Measurements from ENCODE around the gene SLTM. TPM values are rescaled to one million over a fixed set of nuclear protein-coding genes. Genes with fewer than 3 reads are reported as not detected.
A peak's percentile ranks its signal among the peaks of the same experiment; 100 is the strongest.

SLTM gene
- polyA plus RNA-seq (2013, experiment 1 of 2) = 65.9 TPM
- polyA plus RNA-seq (2013, experiment 2 of 2) = 61.1 TPM

DNA sequence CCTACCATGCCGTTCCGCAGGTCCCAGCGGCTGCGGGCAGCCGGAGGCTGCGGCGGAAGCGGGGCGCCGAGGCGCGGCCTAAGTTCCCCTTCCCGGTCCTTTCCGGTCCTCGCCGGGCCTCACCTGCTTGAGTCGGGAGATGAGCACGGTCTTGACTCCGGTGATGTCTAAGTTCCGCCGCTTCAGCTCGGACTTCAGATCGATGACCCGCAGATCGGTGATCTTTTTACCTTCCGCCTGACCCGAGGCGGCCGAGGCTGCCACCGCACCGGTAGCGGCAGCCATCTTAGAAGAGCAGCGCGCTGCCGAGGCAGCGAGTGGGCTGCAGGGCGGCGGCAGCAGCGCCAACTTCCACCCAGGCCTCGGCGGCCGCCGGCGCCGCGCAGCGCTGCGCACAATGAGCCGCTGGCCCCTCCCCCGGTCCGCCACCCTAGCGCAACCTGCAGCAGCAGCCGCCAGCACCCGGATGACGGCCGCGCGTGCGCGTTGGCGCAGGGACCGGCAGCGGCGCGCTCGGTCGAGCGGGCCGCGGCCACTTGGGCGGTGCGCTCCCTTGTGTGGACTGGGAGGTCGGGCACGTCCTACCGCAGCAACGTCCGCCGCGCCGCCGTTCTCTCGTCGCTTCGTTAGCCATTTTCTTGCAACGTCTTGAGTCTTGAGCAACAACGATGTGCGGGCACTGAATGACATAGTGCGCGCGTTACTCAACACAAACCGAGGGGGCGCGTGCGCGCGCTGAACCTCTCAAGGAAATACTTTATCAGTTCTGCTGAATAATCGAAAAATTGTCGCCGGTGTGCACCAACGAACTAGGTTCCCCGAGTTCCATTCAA is at the start of gene SLTM:
TSS of gene SLTM (minus strand) at position 399 of the 833 bp plus-strand sequence. CDS start at position 285, 114 bp downstream.
- Histone ChIP-seq H3K9me3 (ENCODE audit: control insufficient read depth, low read length) (no peaks in the 10 kb centered on the region), H3K36me3 (ENCODE audit: control insufficient read depth, insufficient read depth, low read length) (peaks cover 24% of the 10 kb centered on the region), H3K4me1 (ENCODE audit: control insufficient read depth, insufficient read depth, low read length, poor library complexity, severe bottlenecking) (peaks cover 3% of the 10 kb centered on the region), H3K27ac (ENCODE audit: low read depth, low read length, severe bottlenecking) (peak within 1 kb of the TSS; percentile 99), H3K4me3 (ENCODE audit: extremely low read depth, insufficient read depth, low read length, poor library complexity, severe bottlenecking) (peak within 1 kb of the TSS; percentile 90)
- 0% methylated on average over 72 to 86 of the region's 101 CpGs for WGBS, 2 experiments (ENCODE audit: insufficient coverage in 2 of 2)

DNA sequence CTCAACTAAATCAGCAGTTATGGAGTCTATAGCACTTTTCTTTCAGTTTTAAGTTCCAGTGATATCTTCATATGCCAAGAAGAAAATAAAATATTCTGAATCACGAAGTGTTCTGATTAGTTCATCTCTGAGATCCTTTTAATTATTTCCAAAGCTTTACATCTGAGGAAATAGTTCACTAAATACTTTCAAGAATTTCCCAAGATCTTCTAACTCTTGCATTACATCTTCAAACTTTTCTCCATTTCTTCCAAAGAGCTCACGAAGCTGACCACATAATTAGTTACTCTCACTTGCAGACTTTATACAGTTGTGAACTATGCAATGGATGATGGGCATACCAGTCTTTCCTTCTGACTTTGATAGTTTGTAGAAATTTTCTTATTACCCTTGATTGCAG is 49.8 kb upstream of the SLTM start:
- Histone ChIP-seq H3K27ac (ENCODE audit: low read depth, low read length, severe bottlenecking) (no peak overlapping the region), H3K9me3 (ENCODE audit: control insufficient read depth, low read length) (no peaks in the 10 kb centered on the region), H3K4me1 (ENCODE audit: control insufficient read depth, insufficient read depth, low read length, poor library complexity, severe bottlenecking) (no peaks in the 10 kb centered on the region), H3K36me3 (ENCODE audit: control insufficient read depth, insufficient read depth, low read length) (no peaks in the 10 kb centered on the region), H3K4me3 (ENCODE audit: extremely low read depth, insufficient read depth, low read length, poor library complexity, severe bottlenecking) (no peak overlapping the region)
- WGBS, 2 experiments (ENCODE audit: insufficient coverage in 2 of 2) = 80 to 87% methylated on average over 1 to 2 of the region's 2 CpGs

DNA sequence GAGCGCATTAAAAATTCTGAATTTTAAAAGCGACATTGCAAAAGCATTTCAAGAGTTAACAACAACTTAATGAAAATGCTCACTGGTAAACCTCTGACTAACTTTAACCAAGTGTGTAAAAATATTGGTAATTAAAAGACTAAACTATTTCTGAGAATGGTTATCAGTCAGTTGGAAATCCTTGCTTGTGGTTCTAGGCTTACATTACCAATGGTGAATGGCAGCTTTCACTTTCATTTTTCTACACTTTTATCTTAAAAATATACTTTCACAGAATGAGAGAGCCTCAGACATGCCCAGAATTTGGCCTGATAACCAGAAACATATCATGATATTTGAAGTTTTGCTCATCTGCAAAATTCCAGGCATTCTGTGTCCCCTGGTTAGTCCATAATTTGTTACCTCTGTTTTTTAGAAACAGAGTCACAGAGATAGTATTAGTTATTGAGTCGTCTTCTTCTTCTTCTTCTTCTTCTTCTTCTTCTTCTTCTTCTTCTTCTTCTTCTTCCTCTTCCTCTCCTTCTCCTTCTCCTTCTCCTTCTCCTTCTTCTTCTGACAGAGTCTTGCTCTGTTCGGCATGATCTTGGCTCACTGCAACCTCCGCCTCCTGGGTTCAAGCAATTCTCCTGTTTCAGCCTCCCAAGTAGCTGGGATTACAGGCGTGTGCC is 48.5 kb upstream of the SLTM start:
- no peaks in the 10 kb centered on the region for H3K9me3 ChIP-seq (ENCODE audit: control insufficient read depth, low read length)
- H3K4me3 ChIP-seq (ENCODE audit: extremely low read depth, insufficient read depth, low read length, poor library complexity, severe bottlenecking) = no peak overlapping the region
- H3K36me3 ChIP-seq (ENCODE audit: control insufficient read depth, insufficient read depth, low read length) = no peaks in the 10 kb centered on the region
- H3K4me1 ChIP-seq (ENCODE audit: control insufficient read depth, insufficient read depth, low read length, poor library complexity, severe bottlenecking) = no peaks in the 10 kb centered on the region
- no peak overlapping the region for H3K27ac ChIP-seq (ENCODE audit: low read depth, low read length, severe bottlenecking)
- 54 to 79% methylated on average over 2 to 3 of the region's 6 CpGs for WGBS, 2 experiments (ENCODE audit: insufficient coverage in 2 of 2)

DNA sequence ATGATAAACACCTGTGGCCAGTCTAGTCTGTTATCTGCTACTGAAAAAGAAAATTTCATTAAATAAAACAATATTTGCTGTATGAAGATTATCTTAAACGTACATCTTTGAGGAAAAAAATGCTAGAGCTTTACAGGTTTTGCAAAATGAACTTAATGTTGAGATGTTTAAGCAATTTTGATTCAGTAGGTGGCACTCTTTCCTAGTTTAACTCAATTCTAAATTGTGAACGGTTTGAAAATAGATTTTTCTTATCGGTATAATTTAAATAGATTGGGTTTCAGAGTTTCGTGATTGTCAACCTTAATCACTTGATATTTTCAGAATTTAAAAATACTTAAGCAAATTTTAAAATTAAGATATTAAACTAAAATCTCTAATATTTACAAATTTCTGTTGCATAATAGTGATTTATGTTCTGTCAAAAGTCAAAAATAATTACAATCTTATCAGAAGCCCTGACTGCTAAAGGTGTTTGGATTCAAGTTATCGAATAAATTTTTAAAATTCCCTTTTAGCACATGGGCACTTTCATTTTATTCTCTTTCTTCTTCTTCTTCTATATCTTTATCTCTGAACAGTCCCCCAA is 47.0 kb upstream of the SLTM start:
- H3K36me3 ChIP-seq (ENCODE audit: control insufficient read depth, insufficient read depth, low read length) = no peaks in the 10 kb centered on the region
- no peak overlapping the region for H3K4me3 ChIP-seq (ENCODE audit: extremely low read depth, insufficient read depth, low read length, poor library complexity, severe bottlenecking)
- no peak overlapping the region for H3K27ac ChIP-seq (ENCODE audit: low read depth, low read length, severe bottlenecking)
- H3K9me3 ChIP-seq (ENCODE audit: control insufficient read depth, low read length) = no peaks in the 10 kb centered on the region
- no peaks in the 10 kb centered on the region for H3K4me1 ChIP-seq (ENCODE audit: control insufficient read depth, insufficient read depth, low read length, poor library complexity, severe bottlenecking)
- no CpG with 5 or more reads among the region's 5 CpGs for WGBS, 2 experiments (ENCODE audit: insufficient coverage in 2 of 2)

DNA sequence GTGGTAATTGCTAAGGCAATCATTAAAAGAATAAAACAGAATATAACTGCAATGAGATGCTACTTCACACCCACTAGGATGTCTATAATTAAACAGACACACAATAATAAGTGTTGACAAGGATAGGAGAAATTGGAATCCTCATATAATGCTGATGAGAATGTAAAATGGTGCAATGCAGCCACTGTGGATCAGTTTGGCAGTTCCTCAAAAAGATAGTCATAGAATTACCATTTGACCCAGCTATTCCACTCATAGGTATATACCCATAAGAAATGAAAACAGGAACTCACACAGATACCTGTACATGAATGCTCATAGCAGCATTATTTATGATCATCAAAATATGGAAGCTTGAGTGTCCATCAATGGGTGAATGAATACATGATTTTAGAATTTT is 44.4 kb upstream of the SLTM start:
- Histone ChIP-seq H3K4me1 (ENCODE audit: control insufficient read depth, insufficient read depth, low read length, poor library complexity, severe bottlenecking) (no peaks in the 10 kb centered on the region), H3K9me3 (ENCODE audit: control insufficient read depth, low read length) (no peaks in the 10 kb centered on the region), H3K4me3 (ENCODE audit: extremely low read depth, insufficient read depth, low read length, poor library complexity, severe bottlenecking) (no peak overlapping the region), H3K27ac (ENCODE audit: low read depth, low read length, severe bottlenecking) (no peak overlapping the region), H3K36me3 (ENCODE audit: control insufficient read depth, insufficient read depth, low read length) (no peaks in the 10 kb centered on the region)

DNA sequence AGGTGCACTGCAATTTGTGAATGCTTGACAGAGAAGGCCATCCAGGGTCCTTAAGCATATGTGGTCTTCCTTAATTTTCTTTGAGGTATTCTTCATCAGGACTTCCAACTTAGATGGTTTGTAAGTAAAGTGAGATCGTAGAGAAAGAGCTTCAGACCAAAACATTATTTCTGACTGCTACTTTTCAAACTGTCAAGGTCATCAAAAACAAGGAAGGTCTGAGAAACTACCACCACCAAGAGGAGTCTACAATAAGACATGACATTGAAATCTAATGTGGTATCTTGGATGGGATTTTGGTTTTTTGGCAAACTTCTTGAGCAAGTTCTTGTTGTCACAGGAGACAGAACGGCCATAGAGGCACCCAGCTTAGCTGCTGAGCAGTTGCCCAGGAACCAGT is 34.0 kb upstream of the SLTM start:
- Histone ChIP-seq H3K27ac (ENCODE audit: low read depth, low read length, severe bottlenecking) (no peak overlapping the region), H3K4me1 (ENCODE audit: control insufficient read depth, insufficient read depth, low read length, poor library complexity, severe bottlenecking) (no peaks in the 10 kb centered on the region), H3K4me3 (ENCODE audit: extremely low read depth, insufficient read depth, low read length, poor library complexity, severe bottlenecking) (no peak overlapping the region), H3K36me3 (ENCODE audit: control insufficient read depth, insufficient read depth, low read length) (no peaks in the 10 kb centered on the region), H3K9me3 (ENCODE audit: control insufficient read depth, low read length) (no peaks in the 10 kb centered on the region)
- 100% methylated on average over 1 of the region's 2 CpGs; no CpG with 5 or more reads in 1 of the 2 experiments for WGBS, 2 experiments (ENCODE audit: insufficient coverage in 2 of 2)

DNA sequence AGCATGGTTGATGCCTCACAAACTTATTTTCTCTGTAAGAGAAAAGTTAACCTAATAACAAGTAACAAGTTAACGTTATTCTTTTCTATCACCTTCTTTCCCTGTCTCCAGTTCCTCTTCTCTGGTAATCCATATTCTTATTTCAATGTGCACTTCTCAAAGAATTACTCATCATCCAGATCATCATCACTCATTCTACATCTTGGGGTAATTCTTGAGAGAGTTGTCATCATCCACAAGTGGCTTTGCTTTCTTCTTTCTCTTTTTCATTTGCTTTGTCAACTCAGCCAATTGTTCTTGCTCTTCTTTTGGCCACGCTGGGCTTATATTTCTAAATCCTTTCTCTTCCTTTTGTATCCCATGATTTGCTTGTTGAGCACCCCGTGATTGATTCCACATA is 33.2 kb upstream of the SLTM start:
- H3K36me3 ChIP-seq (ENCODE audit: control insufficient read depth, insufficient read depth, low read length) = no peaks in the 10 kb centered on the region
- H3K4me1 ChIP-seq (ENCODE audit: control insufficient read depth, insufficient read depth, low read length, poor library complexity, severe bottlenecking) = no peaks in the 10 kb centered on the region
- H3K9me3 ChIP-seq (ENCODE audit: control insufficient read depth, low read length) = no peaks in the 10 kb centered on the region
- H3K27ac ChIP-seq (ENCODE audit: low read depth, low read length, severe bottlenecking) = no peak overlapping the region
- no peak overlapping the region for H3K4me3 ChIP-seq (ENCODE audit: extremely low read depth, insufficient read depth, low read length, poor library complexity, severe bottlenecking)
- 75 to 77% methylated on average over 2 of the region's 3 CpGs for WGBS, 2 experiments (ENCODE audit: insufficient coverage in 2 of 2)

DNA sequence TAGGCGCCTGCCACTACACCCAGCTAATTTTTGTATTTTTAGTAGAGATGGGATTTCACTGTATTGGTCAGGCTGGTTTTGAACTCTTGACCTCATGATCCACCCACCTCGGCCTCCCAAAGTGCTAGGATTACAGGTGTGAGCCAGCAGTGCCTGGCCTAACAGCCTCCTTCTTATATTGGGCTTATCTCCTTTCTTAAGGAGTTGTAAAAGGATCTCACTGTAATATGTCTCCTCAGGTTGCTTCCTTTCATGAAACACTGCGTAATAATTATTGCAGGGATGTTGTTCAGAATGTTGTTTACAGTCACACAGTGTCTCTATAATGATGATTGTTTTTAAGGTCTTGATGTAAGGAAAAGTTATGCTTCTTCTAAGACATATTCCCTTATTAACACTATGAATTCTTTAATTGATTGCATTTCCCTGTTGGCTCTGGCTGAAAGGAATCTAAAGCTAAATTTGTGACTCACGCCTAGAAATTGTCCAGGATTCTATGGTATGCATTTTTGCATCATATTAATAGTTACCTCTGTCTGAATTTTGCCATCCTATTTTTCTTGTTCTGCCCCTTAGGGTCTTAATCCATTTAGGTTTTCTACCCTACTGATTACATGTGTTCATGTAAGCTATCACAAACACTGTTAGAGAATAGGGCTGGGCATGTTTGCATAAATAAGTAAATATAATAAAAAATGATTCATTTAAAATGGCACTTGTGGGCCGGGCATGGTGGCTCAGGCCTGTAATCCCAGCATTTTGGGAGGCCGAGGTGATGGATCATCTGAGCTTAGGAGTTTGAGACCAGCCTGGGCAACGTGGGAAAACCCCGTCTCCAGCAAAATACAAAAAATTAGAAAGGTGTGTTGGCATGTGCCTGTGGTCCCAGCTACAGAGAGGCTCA is 29.4 kb upstream of the SLTM start:
- H3K9me3 ChIP-seq (ENCODE audit: control insufficient read depth, low read length) = no peaks in the 10 kb centered on the region
- H3K36me3 ChIP-seq (ENCODE audit: control insufficient read depth, insufficient read depth, low read length) = no peaks in the 10 kb centered on the region
- WGBS, 2 experiments (ENCODE audit: insufficient coverage in 2 of 2) = 81 to 96% methylated on average over 3 to 6 of the region's 8 CpGs
- no peak overlapping the region for H3K4me3 ChIP-seq (ENCODE audit: extremely low read depth, insufficient read depth, low read length, poor library complexity, severe bottlenecking)
- no peak overlapping the region for H3K27ac ChIP-seq (ENCODE audit: low read depth, low read length, severe bottlenecking)
- no peaks in the 10 kb centered on the region for H3K4me1 ChIP-seq (ENCODE audit: control insufficient read depth, insufficient read depth, low read length, poor library complexity, severe bottlenecking)

DNA sequence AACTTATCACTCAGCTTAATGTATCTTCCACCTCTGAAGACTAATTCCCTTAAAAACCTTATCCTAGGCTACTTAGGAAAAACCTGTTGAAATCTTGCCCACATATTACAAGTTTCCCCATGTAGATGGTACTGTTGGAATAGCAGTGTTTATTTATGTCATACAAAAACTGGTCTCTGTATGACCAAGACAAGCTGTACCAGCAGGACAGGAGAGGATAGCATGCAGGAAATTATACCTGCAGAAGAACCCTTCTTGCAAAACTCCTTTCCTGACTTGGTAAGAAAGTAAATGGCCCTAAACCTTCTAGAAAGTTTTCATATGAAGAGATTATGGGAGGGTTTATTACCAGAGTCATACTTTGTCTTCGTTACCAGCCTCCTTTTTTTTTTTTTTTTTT is 28.7 kb upstream of the SLTM start:
- WGBS, 2 experiments (ENCODE audit: insufficient coverage in 2 of 2) = no CpG with 5 or more reads among the region's 1 CpG

DNA sequence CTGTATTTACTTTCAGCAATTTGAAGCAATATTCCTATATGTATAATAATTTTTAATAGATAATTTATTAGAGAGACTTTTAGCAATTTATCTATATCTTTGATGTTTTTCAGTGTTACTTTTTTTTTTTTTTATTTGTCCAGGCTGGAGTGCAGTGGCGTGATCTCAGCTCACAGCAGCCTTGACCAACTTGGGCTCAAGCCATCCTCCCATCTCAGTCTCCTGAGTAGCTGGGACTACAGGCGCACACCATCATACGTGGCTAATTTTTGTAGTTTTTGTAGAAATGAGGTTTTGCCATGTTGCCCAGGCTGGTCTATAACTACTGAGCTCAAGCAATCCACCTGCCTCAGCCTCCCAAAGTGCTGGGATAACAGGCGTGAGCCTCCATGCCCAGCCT is 25.3 kb upstream of the SLTM start:
- Histone ChIP-seq H3K27ac (ENCODE audit: low read depth, low read length, severe bottlenecking) (no peak overlapping the region), H3K4me1 (ENCODE audit: control insufficient read depth, insufficient read depth, low read length, poor library complexity, severe bottlenecking) (no peaks in the 10 kb centered on the region), H3K36me3 (ENCODE audit: control insufficient read depth, insufficient read depth, low read length) (no peaks in the 10 kb centered on the region), H3K9me3 (ENCODE audit: control insufficient read depth, low read length) (no peaks in the 10 kb centered on the region), H3K4me3 (ENCODE audit: extremely low read depth, insufficient read depth, low read length, poor library complexity, severe bottlenecking) (no peak overlapping the region)
- 100% methylated on average over 1 of the region's 4 CpGs; no CpG with 5 or more reads in 1 of the 2 experiments for WGBS, 2 experiments (ENCODE audit: insufficient coverage in 2 of 2)

More for the DNA sequence above, 28.7 kb upstream of the SLTM start:
- Histone ChIP-seq H3K4me3 (ENCODE audit: extremely low read depth, insufficient read depth, low read length, poor library complexity, severe bottlenecking) (no peak overlapping the region), H3K36me3 (ENCODE audit: control insufficient read depth, insufficient read depth, low read length) (no peaks in the 10 kb centered on the region), H3K4me1 (ENCODE audit: control insufficient read depth, insufficient read depth, low read length, poor library complexity, severe bottlenecking) (no peaks in the 10 kb centered on the region), H3K9me3 (ENCODE audit: control insufficient read depth, low read length) (no peaks in the 10 kb centered on the region), H3K27ac (ENCODE audit: low read depth, low read length, severe bottlenecking) (no peak overlapping the region)

All from mesodermal cell (in vitro differentiated cells).